ENCODE measurements around the gene SLC30A5.
A peak's percentile ranks its signal among the peaks of the same experiment; 100 is the strongest.
"Not testable (repeated sequence)": the region's sequence is repeated elsewhere in the genome, so short reads cannot be mapped to it uniquely, and the experiment has no call there.

The SLC30A5 gene

GRCh38 chr5:69093771-69094482 is at the start of gene SLC30A5:
Gene SLC30A5, plus strand, starts transcription at chr5:69094014. Its CDS starts 242 bp downstream, at chr5:69094256.
- peak; percentile 93 for TF ChIP-seq CTCF (IDR thresholded peaks at IDR 0.05; ENCODE audit: low read depth, low read length)
- DNase-seq (ENCODE audit: low read depth in 2 of 2), result peak; percentile 100
- peak within 1 kb of the TSS; percentile 60 to 75 for H3K4me3 ChIP-seq (replicated peaks in 1 of 2; ENCODE audit: low read depth in 2 of 2, low read length in 2 of 2)

- not testable (repeated sequence) for H3K4me3 ChIP-seq (replicated peaks in 1 of 2; ENCODE audit: low read depth in 2 of 2, low read length in 2 of 2); DNase-seq (ENCODE audit: low read depth in 2 of 2)
Measured at GRCh38 chr5:69045213-69045612, 48.6 kb upstream of the SLC30A5 start.

- peak; percentile 26 to 27 for DNase-seq (ENCODE audit: low read depth in 2 of 2)
Measured at GRCh38 chr5:69046375-69046957, 47.3 kb upstream of the SLC30A5 start.

GRCh38 chr5:69048230-69048629 is 45.6 kb upstream of the SLC30A5 start:
- peak in 1 of 2 donors; percentile 21 for DNase-seq (ENCODE audit: low read depth in 2 of 2)
- H3K4me3 ChIP-seq (replicated peaks in 1 of 2; ENCODE audit: low read depth in 2 of 2, low read length in 2 of 2), result no peak overlapping the region
- peak; percentile 45 for TF ChIP-seq CTCF (IDR thresholded peaks at IDR 0.05; ENCODE audit: low read depth, low read length)

More at GRCh38 chr5:69046375-69046957, 47.3 kb upstream of the SLC30A5 start:
- H3K4me3 ChIP-seq (replicated peaks in 1 of 2; ENCODE audit: low read depth in 2 of 2, low read length in 2 of 2), result no peak overlapping the region
- TF ChIP-seq CTCF (IDR thresholded peaks at IDR 0.05; ENCODE audit: low read depth, low read length), result no peak

GRCh38 chr5:69049151-69049550 is 44.7 kb upstream of the SLC30A5 start:
- peak in 1 of 2 donors; percentile 13 for DNase-seq (ENCODE audit: low read depth in 2 of 2)
- no peak for TF ChIP-seq CTCF (IDR thresholded peaks at IDR 0.05; ENCODE audit: low read depth, low read length)

GRCh38 chr5:69049796-69050195 is 44.0 kb upstream of the SLC30A5 start:
- no peak for TF ChIP-seq CTCF (IDR thresholded peaks at IDR 0.05; ENCODE audit: low read depth, low read length)
- no peak for DNase-seq (ENCODE audit: low read depth in 2 of 2)
- H3K4me3 ChIP-seq (replicated peaks in 1 of 2; ENCODE audit: low read depth in 2 of 2, low read length in 2 of 2), result no peak overlapping the region

More at GRCh38 chr5:69049151-69049550, 44.7 kb upstream of the SLC30A5 start:
- H3K4me3 ChIP-seq (replicated peaks in 1 of 2; ENCODE audit: low read depth in 2 of 2, low read length in 2 of 2), result no peak overlapping the region

GRCh38 chr5:69050214-69050613 is 43.6 kb upstream of the SLC30A5 start:
- no peak for TF ChIP-seq CTCF (IDR thresholded peaks at IDR 0.05; ENCODE audit: low read depth, low read length)
- H3K4me3 ChIP-seq (replicated peaks in 1 of 2; ENCODE audit: low read depth in 2 of 2, low read length in 2 of 2), result no peak overlapping the region
- no peak for DNase-seq (ENCODE audit: low read depth in 2 of 2)

Measured in cardiac fibroblast (primary cell).